ENCODE measurements around the gene ALG12. TPM values are rescaled to one million over a fixed set of nuclear protein-coding genes. Genes with fewer than 3 reads are reported as not detected.

The ALG12 gene
- total RNA-seq, 1 donor = 18.8 TPM

- H3K4me3 ChIP-seq (ENCODE audit: insufficient read depth, low read length) = no peak overlapping the region
- no peaks in the 10 kb centered on the region for H3K27me3 ChIP-seq (ENCODE audit: insufficient read depth, low read length)
- peaks cover 53% of the 10 kb centered on the region for H4K20me1 ChIP-seq (ENCODE audit: insufficient read depth, low read length)
- no peak overlapping the region for H3K4me2 ChIP-seq (ENCODE audit: insufficient read depth, low read length)
- H3K4me1 ChIP-seq (ENCODE audit: insufficient read depth, low read length) = no peaks in the 10 kb centered on the region
- no peak for DNase-seq (ENCODE audit: insufficient read length, low spot score, missing footprints)
- no peak overlapping the region for H3K27ac ChIP-seq (ENCODE audit: low read depth, low read length)
- TF ChIP-seq CTCF (IDR thresholded peaks at IDR 0.05; ENCODE audit: extremely low read depth, low read depth, low read length) = no peak
- peaks cover 4% of the 10 kb centered on the region for H3K9me3 ChIP-seq (ENCODE audit: low read depth, low read length)
- H2AFZ ChIP-seq (ENCODE audit: low read length) = no peak overlapping the region
- H3K36me3 ChIP-seq (ENCODE audit: insufficient read depth, low read length) = peaks cover 7% of the 10 kb centered on the region
- H3K79me2 ChIP-seq (ENCODE audit: insufficient read depth, low read length) = peaks cover 96% of the 10 kb centered on the region
Measured at GRCh38 chr22:49863931-49864330, 54.3 kb downstream of the ALG12 start.

DNA sequence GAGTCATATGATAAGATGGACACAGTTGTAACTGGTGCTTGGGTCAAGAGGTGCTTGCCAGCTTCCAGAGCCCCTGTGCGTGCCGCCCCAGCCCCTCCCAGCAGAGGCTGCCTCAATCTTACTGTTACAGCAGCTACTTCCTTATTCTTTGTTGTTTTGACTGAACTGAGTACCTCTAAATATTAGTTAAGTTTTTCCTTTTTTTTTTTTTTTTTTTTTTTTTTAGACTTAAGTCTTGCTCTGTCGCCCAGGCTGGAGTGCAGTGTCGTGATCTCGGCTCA is 55.8 kb downstream of the ALG12 start:
- H3K4me2 ChIP-seq (ENCODE audit: insufficient read depth, low read length) = no peak overlapping the region
- no peak overlapping the region for H3K27ac ChIP-seq (ENCODE audit: low read depth, low read length)
- H3K79me2 ChIP-seq (ENCODE audit: insufficient read depth, low read length) = peaks cover 98% of the 10 kb centered on the region
- H2AFZ ChIP-seq (ENCODE audit: low read length) = no peak overlapping the region
- peaks cover 6% of the 10 kb centered on the region for H3K36me3 ChIP-seq (ENCODE audit: insufficient read depth, low read length)
- H4K20me1 ChIP-seq (ENCODE audit: insufficient read depth, low read length) = peaks cover 56% of the 10 kb centered on the region
- no peaks in the 10 kb centered on the region for H3K4me1 ChIP-seq (ENCODE audit: insufficient read depth, low read length)
- no peak for DNase-seq (ENCODE audit: insufficient read length, low spot score, missing footprints)
- H3K27me3 ChIP-seq (ENCODE audit: insufficient read depth, low read length) = no peaks in the 10 kb centered on the region
- no peak overlapping the region for H3K4me3 ChIP-seq (ENCODE audit: insufficient read depth, low read length)
- H3K9me3 ChIP-seq (ENCODE audit: low read depth, low read length) = peaks cover 4% of the 10 kb centered on the region
- TF ChIP-seq CTCF (IDR thresholded peaks at IDR 0.05; ENCODE audit: extremely low read depth, low read depth, low read length) = no peak

- no peak for TF ChIP-seq CTCF (IDR thresholded peaks at IDR 0.05; ENCODE audit: extremely low read depth, low read depth, low read length)
- H3K4me3 ChIP-seq (ENCODE audit: insufficient read depth, low read length) = no peak overlapping the region
- peaks cover 59% of the 10 kb centered on the region for H4K20me1 ChIP-seq (ENCODE audit: insufficient read depth, low read length)
- H3K27me3 ChIP-seq (ENCODE audit: insufficient read depth, low read length) = no peaks in the 10 kb centered on the region
- no peak overlapping the region for H3K27ac ChIP-seq (ENCODE audit: low read depth, low read length)
- H3K4me2 ChIP-seq (ENCODE audit: insufficient read depth, low read length) = no peak overlapping the region
- DNase-seq (ENCODE audit: insufficient read length, low spot score, missing footprints) = peak; percentile 54
- peaks cover 4% of the 10 kb centered on the region for H3K36me3 ChIP-seq (ENCODE audit: insufficient read depth, low read length)
- no peaks in the 10 kb centered on the region for H3K4me1 ChIP-seq (ENCODE audit: insufficient read depth, low read length)
- H3K79me2 ChIP-seq (ENCODE audit: insufficient read depth, low read length) = peaks cover 98% of the 10 kb centered on the region
- H2AFZ ChIP-seq (ENCODE audit: low read length) = no peak overlapping the region
- peaks cover 1% of the 10 kb centered on the region for H3K9me3 ChIP-seq (ENCODE audit: low read depth, low read length)
Measured at GRCh38 chr22:49861642-49862495, 56.4 kb downstream of the ALG12 start.

GRCh38 chr22:49858827-49859226 is 59.4 kb downstream of the ALG12 start:
- no peak overlapping the region for H3K27ac ChIP-seq (ENCODE audit: low read depth, low read length)
- no peak overlapping the region for H3K4me2 ChIP-seq (ENCODE audit: insufficient read depth, low read length)
- H3K4me3 ChIP-seq (ENCODE audit: insufficient read depth, low read length) = no peak overlapping the region
- TF ChIP-seq CTCF (IDR thresholded peaks at IDR 0.05; ENCODE audit: extremely low read depth, low read depth, low read length) = no peak
- H2AFZ ChIP-seq (ENCODE audit: low read length) = no peak overlapping the region
- H3K27me3 ChIP-seq (ENCODE audit: insufficient read depth, low read length) = no peaks in the 10 kb centered on the region
- peaks cover 62% of the 10 kb centered on the region for H4K20me1 ChIP-seq (ENCODE audit: insufficient read depth, low read length)
- no peak for DNase-seq (ENCODE audit: insufficient read length, low spot score, missing footprints)
- H3K9me3 ChIP-seq (ENCODE audit: low read depth, low read length) = no peaks in the 10 kb centered on the region
- H3K36me3 ChIP-seq (ENCODE audit: insufficient read depth, low read length) = peaks cover 3% of the 10 kb centered on the region
- peaks cover 10% of the 10 kb centered on the region for H3K4me1 ChIP-seq (ENCODE audit: insufficient read depth, low read length)
- H3K79me2 ChIP-seq (ENCODE audit: insufficient read depth, low read length) = peaks cover 94% of the 10 kb centered on the region

Data from osteoblast (primary cell).